Kidney capillary endothelial cell (primary cell): Measurements from ENCODE around the gene POMT2.
A peak's percentile ranks its signal among the peaks of the same experiment; 100 is the strongest.
"Not testable (repeated sequence)": the region's sequence is repeated elsewhere in the genome, so short reads cannot be mapped to it uniquely, and the experiment has no call there.

Experiments
- DNase-seq: peaks from one replicate; pipeline ENCODE4 v3.0.0-alpha.2; 2018; ENCODE audit warnings: low spot score

POMT2 gene, protein sequence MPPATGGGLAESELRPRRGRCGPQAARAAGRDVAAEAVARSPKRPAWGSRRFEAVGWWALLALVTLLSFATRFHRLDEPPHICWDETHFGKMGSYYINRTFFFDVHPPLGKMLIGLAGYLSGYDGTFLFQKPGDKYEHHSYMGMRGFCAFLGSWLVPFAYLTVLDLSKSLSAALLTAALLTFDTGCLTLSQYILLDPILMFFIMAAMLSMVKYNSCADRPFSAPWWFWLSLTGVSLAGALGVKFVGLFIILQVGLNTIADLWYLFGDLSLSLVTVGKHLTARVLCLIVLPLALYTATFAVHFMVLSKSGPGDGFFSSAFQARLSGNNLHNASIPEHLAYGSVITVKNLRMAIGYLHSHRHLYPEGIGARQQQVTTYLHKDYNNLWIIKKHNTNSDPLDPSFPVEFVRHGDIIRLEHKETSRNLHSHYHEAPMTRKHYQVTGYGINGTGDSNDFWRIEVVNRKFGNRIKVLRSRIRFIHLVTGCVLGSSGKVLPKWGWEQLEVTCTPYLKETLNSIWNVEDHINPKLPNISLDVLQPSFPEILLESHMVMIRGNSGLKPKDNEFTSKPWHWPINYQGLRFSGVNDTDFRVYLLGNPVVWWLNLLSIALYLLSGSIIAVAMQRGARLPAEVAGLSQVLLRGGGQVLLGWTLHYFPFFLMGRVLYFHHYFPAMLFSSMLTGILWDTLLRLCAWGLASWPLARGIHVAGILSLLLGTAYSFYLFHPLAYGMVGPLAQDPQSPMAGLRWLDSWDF

DNA sequence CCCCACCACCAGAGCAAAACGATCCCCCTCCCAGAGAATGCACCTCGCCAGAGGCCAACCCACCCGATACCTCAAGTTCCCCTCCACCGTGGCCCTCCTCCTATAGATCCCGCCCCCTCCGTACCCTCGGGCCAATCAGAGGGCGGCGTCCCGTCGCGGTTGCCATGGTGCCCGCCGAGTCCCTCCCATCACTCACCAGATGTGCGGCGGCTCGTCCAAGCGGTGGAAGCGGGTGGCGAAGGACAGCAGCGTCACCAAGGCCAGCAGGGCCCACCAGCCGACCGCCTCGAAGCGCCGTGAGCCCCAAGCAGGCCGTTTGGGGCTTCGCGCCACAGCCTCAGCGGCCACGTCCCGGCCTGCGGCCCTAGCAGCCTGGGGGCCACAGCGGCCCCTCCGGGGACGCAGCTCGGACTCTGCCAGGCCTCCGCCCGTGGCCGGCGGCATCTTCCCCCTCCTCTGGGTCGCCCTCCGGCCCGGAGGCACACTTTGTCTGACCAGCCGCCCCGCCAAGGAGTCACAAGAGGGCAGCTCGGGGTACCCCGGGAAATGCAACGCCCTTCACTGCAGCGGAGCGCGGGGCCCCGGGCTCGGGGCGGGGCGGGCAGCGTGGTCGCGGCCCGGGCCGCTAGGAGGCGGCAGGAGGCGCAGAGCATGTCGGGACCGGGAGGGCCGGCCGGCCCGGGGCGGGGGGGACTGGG, at the start of gene POMT2:
TSS of gene POMT2 (minus strand) at position 646 of the 698 bp plus-strand sequence. CDS start at position 444, 202 bp downstream.
- DNase-seq = peak; percentile 89

DNA sequence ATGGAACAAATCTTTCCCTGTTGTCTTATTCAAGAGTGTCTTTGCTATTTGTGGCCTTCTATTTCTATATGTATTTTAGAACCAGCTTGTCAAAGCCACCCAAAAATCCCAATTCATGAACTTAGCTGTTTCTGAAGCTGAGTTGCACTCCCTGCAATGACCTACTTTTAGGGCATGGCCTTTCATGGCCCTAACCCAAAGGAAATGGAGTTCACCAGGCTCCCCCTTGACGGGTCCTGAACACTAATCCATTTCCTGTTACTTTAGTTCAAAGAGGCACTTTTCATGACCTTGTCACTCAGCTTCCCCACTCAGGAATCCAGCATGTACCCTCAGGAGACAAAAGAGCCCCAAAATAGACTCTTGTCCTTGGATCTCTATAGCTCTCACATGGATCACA, 48.6 kb upstream of the POMT2 start:
- DNase-seq = peak; percentile 32

DNA sequence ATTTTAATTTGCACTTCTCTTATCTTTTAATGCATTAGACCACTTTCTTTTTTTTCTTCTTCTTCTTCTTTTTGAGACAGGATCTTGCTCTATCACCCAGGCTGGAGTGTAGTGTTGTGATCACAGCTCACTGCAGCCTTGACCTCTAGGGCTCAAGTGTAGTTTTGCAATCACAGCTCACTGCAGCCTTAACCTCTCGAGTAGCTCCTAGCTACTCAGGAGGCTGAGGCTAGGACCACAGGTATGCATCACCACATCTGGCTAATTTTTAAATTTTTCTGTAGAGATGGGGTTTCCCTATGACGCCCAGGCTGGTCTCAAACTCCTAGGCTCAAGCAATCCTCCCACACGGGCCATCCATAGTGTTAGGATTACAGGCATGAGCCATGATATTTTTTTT, 43.5 kb upstream of the POMT2 start:
- no peak for DNase-seq

DNA sequence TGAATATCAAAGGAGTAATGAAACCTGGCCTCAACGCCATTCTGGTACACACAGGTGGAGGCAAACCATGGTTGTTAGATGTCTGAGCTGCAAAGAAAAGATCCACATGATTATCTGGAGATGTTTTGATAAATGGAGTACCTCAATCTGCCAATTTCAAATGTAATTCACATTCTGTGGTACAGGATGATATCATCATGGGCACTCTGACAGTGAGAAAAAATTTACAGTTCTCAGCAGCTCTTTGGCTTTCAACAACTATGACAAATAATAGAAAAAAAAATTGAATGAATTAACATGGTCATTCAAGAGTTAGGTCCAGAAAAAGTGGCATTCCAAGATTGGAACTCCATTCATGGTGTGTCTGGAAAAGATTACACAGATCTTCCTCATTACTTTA, 38.9 kb upstream of the POMT2 start:
- DNase-seq = no peak

DNA sequence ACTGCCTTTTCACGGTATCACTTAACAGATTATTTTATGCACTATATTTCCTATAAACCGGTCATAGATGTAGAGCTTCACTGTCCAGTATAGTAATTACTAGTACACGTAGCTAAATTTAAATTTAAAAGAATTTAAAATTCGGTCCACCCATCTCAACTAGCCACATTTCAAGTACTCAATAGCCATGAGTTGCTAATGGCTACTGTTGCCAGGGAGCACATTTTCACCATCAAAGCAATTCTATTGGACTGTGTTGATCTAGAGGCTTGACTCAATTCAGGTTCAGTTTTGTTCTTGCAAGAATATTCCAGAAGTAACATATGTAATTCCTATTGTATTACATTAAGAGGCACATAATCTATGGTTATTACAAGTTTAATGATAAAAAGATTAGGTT, 36.2 kb upstream of the POMT2 start:
- DNase-seq = no peak

DNA sequence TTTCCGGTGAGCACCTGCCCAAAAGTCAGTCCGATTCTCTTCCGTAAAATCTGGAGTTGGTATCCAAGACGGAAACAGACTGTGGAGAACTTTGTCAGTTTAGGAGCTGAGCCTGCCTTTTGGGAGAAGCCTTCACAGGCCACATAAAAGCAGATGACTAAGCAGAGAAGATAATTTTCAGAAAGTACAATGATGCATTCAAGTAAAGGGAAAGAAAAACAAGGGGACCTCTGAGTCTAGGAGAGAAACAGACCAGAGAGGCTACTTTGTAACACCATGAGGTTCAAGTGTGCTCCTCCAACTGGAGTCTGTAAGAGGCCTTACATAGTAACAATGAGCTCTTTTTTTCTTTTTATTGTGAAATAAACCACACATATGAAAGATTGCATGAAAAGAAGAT, 35.1 kb upstream of the POMT2 start:
- DNase-seq = no peak

DNA sequence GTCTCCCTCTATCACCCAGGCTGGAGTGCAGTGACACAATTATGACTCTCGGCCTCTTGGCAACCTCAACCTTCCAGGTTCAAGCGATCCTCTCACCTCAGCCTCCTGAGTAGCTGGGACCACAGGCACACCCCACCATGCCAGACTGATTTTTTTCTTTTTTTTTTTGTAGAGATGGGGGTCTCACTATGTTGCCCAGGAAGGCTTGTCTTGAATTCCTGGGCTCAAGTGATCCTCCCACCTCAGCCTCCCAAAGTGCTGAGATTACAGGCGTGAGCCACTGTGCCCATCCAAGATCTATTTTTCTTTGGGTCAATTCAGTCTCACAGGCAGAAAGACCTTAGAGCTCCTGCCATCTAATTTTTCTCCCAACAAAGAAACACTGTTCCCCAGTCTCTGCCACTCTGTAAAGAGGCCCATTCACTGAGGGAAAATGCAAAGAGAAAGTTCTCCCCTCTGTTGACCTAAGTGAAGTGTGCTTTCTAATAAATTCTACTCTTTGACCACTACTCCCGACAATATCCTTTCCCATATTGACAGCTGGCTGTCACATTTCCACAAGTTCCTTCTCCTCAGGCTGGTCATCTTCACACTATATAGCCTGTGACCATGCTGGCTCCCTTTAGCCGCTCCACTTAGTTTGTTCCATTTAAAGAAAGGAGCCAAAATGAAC, 32.9 kb upstream of the POMT2 start:
- no peak for DNase-seq

DNA sequence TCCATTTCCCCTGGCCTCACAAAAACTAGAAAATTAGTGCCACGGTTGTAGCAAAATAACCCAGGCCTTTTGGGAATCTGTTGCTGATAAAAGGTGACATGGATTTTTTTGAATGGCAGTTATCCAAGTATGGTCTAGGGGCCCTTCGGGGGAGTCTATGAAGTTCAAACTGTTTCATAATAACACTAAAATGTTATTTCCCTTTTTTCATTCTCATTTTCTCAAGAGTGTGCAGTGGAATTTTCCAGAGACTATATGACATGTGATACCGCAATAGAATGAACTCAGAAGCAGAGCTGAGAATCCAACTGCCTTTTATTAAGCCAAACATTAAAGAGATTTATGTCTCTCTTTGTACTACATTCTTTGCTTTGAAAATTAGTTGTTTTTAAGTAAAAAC, 27.1 kb upstream of the POMT2 start:
- no peak for DNase-seq

DNA sequence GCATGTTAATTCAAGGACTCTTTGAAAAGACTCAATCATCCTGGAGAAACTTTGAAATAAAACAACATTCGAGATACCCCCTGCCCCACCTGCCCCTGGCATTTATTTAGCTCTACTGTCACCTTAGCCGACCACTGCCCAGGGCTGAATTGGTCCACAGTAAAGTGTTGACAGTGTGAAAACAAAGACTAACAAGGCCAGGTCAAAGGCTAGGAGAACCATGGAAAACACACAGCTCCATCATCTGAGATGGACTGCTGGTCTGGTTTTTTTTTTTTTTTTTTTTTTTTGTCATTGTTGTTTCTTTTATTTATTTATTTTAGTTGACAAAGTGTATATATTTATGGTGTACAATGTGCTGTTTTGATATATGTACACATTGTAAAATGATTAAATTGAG, 25.8 kb upstream of the POMT2 start:
- DNase-seq = no peak

DNA sequence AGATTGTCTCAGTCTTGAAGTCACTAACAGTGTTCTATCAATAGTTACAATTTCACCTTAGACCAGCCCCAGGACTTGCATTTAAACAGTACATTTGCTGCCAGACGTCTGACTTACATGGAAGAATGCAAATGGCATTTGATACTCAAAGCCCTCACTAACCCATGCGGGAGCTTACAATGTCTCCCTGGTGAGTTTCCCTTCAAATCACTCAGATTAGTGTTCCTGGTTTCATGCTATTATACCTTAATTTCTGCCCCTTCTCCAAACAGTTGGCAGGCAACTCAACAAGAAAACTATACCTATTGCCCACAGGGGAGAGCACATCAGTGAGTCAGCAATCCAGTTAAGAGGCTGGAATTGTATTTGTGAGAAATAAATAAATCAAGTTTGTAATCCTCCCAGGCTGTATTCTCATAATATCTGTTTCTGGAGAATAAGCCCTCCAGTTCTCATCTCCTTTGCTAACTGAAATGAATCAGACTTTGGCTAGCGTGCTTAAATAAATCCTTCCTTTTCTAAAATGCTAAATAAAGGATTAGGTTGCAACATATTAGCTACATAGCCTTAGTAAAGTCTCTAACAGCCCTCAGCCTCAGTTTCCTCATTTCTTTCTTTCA, 23.8 kb upstream of the POMT2 start:
- no peak for DNase-seq

DNA sequence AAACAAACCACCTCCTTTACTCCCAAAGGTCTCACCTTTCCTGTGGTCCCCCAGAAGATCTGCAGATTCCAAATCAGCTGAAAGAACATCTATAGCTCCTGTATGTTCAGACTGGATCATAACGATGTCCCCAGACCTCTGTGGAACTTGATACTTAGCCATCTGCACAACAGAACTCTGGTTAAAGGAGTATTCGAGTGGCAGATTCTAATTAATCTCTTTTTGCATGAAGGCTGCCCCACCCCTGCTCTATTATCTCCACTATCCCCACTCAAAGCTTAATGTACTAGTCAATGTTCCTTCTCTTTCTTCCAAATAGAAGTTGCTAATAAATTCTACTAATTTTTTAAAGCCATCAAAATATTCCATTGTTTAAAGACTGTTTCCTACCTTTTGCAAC, 23.0 kb upstream of the POMT2 start:
- no peak for DNase-seq

DNA sequence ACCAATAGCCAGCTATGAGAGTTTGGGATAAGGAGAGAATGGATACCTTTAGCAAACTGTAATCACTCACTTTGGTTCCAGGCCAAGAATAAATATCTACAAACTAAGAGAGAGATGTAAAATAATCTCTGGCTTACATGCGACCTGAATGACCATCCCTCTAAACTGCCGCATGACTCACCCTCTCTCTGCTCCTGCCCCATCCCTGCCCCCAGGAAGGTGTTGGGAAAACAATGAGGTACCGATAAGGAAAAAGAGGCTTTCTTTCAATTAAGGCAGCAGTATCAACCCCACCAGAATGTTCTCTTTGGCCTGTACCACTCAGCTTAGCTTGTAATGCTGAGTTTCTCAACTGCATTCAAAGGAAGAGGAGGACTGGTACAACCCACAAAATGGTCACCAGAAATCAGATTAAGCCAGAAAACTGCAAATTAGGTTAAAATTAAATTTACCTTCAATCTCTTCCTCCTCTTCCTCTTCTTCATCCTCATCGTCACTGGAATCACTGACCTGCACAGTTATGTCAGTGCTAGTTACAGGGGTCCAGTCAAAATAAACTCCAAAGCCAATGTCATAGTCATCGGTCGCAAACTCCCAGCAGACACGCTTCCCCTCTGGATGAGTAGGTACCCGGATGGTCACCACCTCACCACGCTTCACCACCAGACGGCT, 22.2 kb upstream of the POMT2 start:
- no peak for DNase-seq

DNA sequence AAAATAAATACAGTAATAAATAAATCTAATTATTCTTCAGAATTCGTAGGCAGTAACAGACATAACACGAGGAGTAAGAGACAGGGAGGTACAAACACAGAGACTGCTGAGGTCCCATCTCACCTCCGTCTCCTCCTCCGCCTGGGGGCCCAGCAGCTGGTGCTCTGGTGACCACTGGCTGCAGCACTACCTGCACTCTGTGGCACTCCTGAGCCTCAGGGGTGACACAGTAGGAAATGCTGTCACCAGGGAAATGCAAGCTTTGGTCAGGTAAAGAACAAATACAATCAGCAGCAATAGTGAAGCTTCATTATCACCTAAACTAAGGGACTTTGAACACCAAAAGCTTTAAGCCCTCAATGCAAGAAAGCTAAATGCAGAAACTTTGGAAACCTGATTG, 19.7 kb upstream of the POMT2 start:
- no peak for DNase-seq

DNA sequence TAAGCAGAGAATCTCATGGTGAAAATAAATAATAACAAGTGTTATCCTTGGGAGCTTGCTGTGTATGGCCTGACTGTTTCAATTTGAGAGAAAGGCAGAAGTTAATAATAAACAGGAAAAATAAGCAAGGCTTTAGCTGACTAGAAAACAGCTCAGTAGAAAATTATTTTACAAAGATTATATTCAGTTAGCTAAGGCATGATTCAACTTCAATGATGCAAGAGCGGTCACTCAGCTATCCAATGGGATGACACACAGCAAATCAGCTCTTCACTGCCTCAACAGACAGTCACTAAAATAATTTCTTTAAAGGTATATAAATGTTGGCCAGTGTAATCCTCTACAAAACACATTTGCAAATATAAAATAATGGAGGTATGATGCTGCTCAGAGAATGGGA, 18.7 kb upstream of the POMT2 start:
- DNase-seq = no peak

DNA sequence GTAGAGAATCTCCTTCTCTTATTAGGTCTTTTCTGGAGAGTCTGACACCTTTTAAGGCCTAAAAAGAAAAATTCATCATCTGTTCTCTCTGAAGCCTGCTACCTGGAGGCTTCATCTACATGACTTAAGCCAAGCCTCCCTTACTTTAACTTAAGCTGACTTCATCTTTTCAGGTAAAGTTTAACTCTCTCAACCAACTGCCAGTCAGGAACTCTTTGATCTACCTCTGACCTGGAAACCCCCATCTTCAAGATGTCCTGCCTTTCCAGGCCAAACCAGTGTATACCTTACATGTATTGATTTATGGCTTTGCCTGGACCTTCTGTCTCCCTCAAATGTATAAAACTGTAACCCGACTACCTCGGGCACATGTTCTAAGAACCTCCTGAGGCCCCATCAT, 17.6 kb upstream of the POMT2 start:
- no peak for DNase-seq

DNA sequence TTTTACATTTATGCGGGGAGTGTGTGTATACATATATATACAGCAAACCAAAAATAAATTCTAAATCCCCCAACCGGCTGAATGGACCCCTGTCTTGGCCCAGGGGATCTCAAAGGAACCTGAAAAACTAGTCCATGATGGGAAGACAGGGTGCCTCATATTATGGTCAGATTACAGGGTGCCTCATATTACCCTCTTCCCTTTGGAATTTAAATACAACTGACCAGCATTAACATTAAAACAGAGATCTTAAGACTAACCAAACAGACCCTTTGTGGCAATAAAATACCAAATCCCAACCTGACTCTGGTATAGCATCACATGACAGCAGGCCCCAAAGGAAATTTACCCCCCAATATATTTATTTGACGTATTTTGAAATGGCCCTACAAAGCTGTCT, 17.2 kb upstream of the POMT2 start:
- DNase-seq = no peak

DNA sequence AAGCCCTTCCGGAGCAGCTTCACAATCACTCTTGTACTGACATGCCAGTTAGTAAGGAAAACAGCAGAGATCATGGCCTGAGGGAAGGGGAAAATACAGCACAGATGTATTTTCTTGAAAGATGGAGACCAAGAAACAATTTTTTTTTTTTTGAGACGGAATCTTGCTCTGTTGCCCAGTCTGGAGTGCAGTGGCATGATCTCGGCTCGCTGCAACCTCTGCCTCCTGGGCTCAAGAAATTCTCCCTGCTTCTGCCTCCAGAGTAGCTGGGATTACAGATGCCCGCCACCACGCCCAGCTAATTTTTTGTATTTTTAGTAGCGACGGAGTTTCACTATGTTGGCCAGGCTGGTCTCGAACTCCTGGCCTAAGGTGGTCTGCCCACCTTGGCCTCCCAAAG, 16.6 kb upstream of the POMT2 start:
- DNase-seq = not testable (repeated sequence)

DNA sequence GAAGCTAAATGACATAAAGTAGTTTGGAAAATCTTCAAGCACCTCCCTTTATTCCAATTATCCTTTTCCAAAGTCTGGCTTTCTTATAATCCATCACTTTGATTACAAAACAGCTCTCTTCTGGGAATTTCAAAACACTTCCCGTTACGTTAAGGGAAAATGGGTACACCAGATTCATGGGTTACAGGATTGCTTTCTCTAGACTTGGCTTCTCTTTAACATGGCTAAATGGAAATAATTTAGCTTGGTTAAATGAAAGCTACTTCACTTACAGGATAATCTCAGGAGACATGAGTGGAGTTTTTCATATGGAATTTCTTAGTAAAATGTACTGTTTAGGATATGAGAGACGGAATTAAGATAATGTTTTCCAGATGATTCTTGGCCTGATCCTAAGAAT, 14.9 kb upstream of the POMT2 start:
- DNase-seq = no peak

DNA sequence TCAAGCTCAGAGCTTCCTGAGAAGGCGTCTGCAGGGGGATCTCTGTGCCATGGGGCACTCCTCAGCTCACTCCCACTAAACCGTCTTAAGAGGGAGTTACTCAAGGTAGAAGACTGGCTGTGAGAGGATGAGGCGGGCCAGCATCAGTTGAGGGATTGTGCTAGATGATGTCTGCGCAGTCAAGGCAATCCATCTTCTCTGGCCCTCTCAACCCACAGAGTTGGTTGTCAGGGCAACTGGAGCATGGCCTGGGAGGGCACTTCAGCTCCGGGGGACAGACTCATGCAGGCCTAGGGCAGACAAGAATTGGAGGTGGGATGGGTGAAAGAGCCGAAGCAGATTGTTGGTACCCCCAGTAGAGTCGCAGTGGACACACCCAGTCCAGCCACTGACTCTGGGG, 9.2 kb upstream of the POMT2 start:
- no peak for DNase-seq

DNA sequence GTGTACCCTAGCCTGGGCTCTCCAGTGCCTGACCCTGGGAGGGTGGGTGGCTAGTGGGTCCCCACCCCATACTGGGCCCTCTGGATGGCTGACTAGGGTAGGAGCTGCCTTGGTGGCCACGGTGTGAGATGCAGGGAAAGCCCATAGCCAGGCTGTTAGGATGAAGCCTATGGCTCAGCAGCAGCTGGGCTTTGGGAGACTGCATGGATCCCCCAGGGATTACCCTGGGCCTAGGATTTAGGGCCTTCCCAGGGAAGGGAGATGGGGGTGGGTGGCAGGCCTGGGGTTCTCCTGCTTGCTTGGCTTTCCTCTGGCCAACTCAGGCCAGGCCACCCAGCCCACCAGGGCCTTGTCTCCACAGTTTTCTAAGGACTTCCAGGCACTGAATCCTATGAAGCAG, 6.4 kb upstream of the POMT2 start:
- DNase-seq = no peak

DNA sequence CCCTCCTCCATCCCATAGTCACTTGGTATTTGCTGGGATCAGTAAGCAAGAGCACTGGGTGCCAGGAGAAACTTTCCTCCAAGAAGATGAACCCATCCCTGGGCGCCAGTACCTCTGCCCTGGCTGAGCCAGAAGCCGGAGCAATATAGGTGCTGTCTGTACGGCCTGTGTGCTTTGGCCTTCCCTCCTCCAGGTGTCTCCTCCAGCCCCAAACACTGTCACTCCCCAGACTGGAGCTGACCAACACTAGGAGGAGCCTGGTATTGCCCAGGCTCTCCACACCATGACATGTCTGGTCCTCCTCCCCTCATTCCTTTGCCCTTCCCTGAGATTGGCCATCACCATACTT, 5.0 kb upstream of the POMT2 start:
- DNase-seq = no peak
